GM18873 (cell line): Measurements from ENCODE around the gene NFE2.
"Not testable (repeated sequence)": the region's sequence is repeated elsewhere in the genome, so short reads cannot be mapped to it uniquely, and the experiment has no call there.

Experiments used
- ATAC-seq: cut with Tn5 transposase; IDR thresholded peaks from one replicate; pipeline ENCODE4 v1.9.1; 2021; ENCODE audit warnings: mild to moderate bottlenecking, moderate library complexity, moderate number of reproducible peaks; ENCODE audit not compliant: unreplicated experiment, low FRiP score

Gene NFE2

DNA sequence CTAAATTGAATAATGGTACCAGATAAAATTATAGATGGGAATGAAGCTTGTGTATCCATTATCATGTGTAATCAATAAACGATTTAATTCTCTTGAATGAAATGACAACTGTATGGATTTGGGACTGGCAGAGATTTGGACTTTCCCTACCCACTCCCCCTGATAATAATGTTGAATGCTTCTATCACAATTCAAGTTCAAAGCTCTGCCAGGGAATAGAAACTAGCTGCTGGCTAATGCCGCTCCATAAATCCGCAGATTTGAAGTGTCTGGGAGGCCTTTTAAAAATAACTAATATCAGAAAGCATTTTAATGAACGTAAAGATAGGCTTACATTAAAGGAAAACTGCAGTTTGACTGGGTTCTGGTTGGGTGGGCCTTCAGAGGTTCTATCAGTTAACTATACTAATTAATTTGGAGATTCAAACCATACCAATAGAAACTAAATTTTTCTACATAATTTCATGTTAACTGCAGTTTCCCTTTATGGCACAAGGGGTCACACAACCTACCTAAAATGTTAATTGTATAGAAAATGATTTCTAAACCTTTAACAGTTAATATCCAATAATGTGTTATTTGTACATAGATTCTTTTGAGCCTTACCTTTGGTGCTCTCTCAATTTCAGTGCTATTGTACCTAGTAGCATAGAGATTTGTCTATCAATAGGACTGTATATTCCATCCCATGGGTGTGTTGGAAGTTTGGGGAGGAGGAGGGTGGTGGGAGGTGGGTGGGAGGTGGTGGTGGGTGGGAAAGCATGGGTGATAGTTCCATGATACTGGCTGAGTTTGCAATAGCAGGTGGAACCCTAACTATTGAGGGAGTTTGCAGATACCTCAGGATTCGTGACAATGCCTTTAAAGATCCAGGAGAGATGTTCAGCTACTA, 15.4 kb downstream of the NFE2 start:
- no peak for ATAC-seq

DNA sequence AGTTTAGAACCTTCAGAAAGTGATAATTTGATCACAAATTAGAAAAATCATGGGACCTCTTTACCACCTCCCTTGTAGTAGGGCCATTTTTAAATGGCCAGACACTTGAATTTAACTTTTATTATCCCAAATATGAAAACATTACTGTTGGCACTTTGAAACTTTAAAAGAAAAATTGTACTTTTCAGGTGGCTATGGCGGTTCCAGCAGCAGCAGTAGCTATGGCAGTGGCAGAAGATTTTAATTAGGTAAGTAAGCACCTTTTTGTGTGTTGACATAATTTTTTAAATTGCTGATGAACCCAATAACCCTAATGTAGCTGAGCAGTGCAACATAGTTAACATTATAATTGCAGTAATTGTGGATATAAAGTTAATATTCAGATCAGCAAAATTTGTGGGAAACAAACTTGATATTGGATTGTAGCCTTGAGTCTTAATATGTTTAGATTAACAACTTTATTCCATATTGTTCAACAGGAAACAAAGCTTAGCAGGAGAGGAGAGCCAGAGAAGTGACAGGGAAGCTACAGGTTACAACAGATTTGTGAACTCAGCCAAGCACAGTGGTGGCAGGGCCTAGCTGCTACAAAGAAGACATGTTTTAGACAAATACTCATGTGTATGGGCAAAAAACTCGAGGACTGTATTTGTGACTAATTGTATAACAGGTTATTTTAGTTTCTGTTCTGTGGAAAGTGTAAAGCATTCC, 16.6 kb downstream of the NFE2 start:
- ATAC-seq: not testable (repeated sequence)

- no peak for ATAC-seq
Measured at GRCh38 chr12:54282949-54283593, 17.7 kb downstream of the NFE2 start.

DNA sequence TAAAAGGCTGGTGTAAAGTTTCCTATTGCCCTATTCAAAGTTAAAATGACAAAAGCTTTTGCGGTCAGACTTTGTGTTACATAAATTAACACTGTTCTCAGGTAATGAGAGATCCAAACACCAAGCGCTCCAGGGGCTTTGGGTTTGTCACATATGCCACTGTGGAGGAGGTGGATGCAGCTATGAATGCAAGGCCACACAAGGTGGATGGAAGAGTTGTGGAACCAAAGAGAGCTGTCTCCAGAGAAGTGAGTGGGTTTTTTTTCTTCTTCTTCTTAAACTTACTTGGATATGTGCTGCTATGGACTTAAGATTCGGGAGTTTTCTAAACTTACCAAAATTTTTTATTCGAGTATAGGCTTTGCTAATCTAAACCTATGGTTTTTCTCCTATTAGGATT, 19.1 kb downstream of the NFE2 start:
- ATAC-seq: not testable (repeated sequence)

GRCh38 chr12:54281261-54281638, 19.6 kb downstream of the NFE2 start:
- ATAC-seq: not testable (repeated sequence)

- peak; percentile 89 for ATAC-seq
Measured at GRCh38 chr12:54280468-54281260, 20.2 kb downstream of the NFE2 start, which contains the start of gene HNRNPA1. Gene HNRNPA1 (plus strand): TSS chr12:54280726. CDS start chr12:54280808, 82 bp downstream.

DNA sequence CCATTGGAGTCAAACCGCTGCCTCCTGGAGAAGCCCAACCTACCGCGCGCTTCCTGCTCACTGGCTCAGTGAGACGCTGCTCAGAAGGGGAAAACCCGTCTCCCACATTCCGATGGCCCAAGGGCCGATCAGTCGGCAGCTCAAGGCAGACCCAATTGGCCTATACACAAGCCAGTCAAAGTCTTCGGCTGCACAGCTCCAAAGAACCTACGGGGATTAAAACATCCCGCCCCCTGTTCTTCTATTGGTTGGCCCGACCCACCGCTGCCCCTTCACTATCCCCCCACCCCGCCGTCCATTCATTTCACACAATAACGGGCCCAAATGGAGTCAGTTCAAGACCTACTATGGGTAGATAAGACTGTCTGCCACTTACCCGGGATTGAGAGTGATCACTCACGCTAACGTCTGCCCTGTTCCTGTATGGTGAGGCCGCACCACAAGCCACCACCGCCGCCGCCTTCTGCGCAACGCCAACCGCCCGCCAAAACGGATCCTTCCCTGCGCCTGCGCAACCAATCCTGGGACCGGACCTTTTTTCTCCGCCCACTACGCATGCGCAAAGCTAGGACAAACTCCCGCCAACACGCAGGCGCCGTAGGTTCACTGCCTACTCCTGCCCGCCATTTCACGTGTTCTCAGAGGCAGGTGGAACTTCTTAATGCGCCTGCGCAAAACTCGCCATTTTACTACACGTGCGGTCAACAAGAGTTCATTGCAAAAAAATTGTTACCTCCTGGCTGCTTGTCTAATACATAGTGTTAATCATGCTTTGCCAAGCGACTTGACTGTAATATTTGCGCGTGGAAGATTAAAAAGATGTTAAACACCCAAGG, 21.0 kb downstream of the NFE2 start, which contains the start of gene CBX5:
CBX5 (minus strand) TSS at position 491 of the 836 bp plus-strand sequence. CDS start 22,472 bp downstream, outside the sequence.
- peak; percentile 68 for ATAC-seq

- ATAC-seq: no peak
Measured at GRCh38 chr12:54279227-54279631, 21.6 kb downstream of the NFE2 start.

GRCh38 chr12:54277823-54278276, 23.0 kb downstream of the NFE2 start:
- ATAC-seq: no peak

- ATAC-seq: no peak
Measured at GRCh38 chr12:54276368-54276767, 24.4 kb downstream of the NFE2 start.

DNA sequence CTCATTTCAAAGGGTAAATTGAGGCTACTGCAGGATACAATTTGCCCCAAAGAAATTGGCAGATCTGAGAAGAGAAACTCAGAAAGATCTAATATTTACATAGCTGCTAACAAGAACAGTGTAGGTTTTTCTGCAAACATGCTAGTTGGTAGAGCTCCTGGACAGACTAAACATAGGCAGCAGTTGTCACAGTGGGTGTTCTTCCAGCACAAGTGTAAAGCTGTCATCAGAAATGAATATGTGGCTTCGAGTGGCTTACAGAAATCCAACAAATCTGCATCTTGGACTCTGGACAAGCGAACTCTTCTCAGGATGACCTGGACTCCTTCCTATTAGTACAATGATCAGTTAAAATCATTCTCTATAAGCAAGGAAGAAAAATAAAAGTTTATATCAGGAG, 26.8 kb downstream of the NFE2 start:
- no peak for ATAC-seq

DNA sequence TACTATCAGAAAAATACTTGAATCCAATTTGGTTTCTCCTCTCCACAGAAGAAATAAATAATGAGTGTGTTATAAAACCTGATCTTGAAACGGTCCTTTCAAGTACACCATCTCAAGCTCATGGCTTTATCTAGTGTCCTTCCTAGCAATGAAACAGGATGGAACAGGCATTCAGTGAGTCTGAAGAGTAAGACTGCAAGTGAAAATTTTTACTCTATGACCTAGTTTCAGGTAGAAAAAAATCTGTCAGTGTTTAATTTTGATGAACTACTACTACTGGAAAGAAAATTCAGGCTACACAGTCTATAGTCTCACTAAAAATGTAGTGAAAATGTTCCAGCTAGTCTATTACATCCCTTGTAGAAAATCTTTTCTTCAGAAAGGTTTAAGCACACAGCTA, 28.6 kb downstream of the NFE2 start:
- ATAC-seq: no peak

DNA sequence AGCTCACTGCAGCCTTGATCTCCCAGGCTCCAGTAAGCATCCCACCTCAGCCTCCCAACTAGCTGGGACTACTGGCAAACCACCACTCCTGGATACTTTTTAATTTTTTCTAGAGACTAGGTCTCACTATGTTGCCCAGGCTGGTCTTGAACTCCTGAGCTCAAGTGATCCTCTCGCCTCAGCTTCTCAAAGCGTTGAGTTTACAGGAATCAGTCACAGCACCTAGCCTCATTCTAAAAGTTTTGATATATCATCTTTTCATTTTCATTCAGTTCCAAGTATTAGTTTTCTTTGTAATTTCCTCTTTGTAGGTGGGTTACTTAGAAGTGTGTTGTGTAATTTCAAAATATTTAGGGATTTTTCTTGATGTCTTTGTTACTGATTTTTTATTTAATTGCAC, 30.5 kb downstream of the NFE2 start:
- ATAC-seq: no peak

GRCh38 chr12:54266852-54267251, 34.0 kb downstream of the NFE2 start:
- no peak for ATAC-seq

- no peak for ATAC-seq
Measured at GRCh38 chr12:54265364-54265812, 35.4 kb downstream of the NFE2 start.

DNA sequence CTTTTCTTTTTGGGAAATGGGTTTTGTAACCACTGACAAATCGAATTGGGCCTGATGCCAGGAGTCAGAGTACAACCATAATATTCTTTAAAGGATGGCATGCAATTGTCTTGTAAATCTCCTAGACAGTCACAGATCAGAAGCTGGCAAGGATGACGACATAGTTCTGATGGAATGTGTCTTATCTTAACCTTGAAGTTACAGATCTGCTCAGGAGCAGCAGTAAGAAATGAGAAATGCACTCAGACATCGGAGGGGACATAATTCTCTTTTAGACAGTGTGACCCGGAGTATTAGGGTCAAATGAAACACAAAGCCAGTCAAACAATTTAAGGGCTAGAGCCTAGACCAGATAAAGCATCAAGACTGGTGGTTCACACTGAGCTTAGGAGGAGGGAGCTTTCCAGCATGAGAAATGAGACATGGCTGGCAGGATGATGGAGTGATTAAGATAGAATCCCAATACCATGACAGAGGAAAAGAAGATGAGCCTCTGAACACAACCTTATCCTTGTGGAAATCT, 38.4 kb downstream of the NFE2 start:
- no peak for ATAC-seq

- no peak for ATAC-seq
Measured at GRCh38 chr12:54261815-54262402, 38.9 kb downstream of the NFE2 start.

GRCh38 chr12:54259194-54260011, 41.4 kb downstream of the NFE2 start:
- peak; percentile 52 for ATAC-seq
